HepG2 (cell line): ENCODE results near the gene QRSL1. TPM values are rescaled to one million over a fixed set of nuclear protein-coding genes. Genes with fewer than 3 reads are reported as not detected.
A peak's percentile ranks its signal among the peaks of the same experiment; 100 is the strongest.

ENCODE experiments used
- ATAC-seq: fragments of 200-7000 bp; cut with Tn5 transposase; 3 replicates; pipeline ENCODE4 v1.9.1; 2020; ENCODE audit warnings: mild to moderate bottlenecking, moderate library complexity
- BruUV-seq: library from RNA; stranded (reverse); fragments of 400-500 nt; replicated peaks from 2 replicates; lab custom pipeline; 2021; lab: Mats Ljungman, UMichigan
- CTCF ChIA-PET: fragments of 300-600 bp; formaldehyde crosslinking; extraction: SDS; loops from one replicate; lab custom pipeline; 2021; ENCODE audit warnings: low total read pairs, inconsistent platforms, low intra/inter-chr PET ratio; lab: Yijun Ruan, JAX
- POLR2A ChIA-PET: fragments of 350-600 bp; sonication (Branson Sonifier 250); formaldehyde crosslinking; loops from one replicate; lab custom pipeline; 2020; ENCODE audit warnings: antibody characterized with exemption, inconsistent platforms; lab: Yijun Ruan, JAX
- DNase-seq: peaks from one replicate; pipeline ENCODE4 v3.0.0-alpha.2; 2015; ENCODE audit warnings: low spot score
- FAIRE-seq: peaks from 3 replicates; lab custom pipeline; 2011; peaks lifted over from hg19 to GRCh38; lab: Jason Lieb, UNC
- H2AFZ ChIP-seq: one replicate; pipeline ENCODE4 v1.6.1; 2011; ENCODE audit warnings: low read length, inconsistent platforms
- H3K27ac ChIP-seq: fragments of 300-600 bp; 3 replicates; pipeline ENCODE4 v1.8.0; 2011; ENCODE audit warnings: mixed run types, mild to moderate bottlenecking, mixed read lengths, low read length, inconsistent platforms; ENCODE audit not compliant: insufficient read depth; ENCODE audit errors: extremely low read length
- H3K27me3 ChIP-seq, 2 experiments: fragments of 200-600 bp in 1 of 2; 2 replicates in 1 of 2; 3 replicates in 1 of 2; pipeline versions ENCODE4 v1.6.0 to v1.8.0; 2011; ENCODE audit warnings: low read length in 2 of 2, mild to moderate bottlenecking in 2 of 2, moderate library complexity in 2 of 2, inconsistent platforms in 1 of 2; ENCODE audit not compliant: insufficient read depth in 2 of 2, control insufficient read depth in 1 of 2
- H3K36me3 ChIP-seq, 2 experiments: fragments of 200-600 bp in 1 of 2; replicated peaks in 1 of 2; 2 replicates in 1 of 2; 3 replicates in 1 of 2; pipeline versions ENCODE4 v1.5.1 to v1.8.0; 2011; ENCODE audit warnings: low read length in 2 of 2, inconsistent platforms in 1 of 2; ENCODE audit not compliant: insufficient read depth in 2 of 2, control insufficient read depth in 1 of 2
- H3K4me1 ChIP-seq: 2 replicates; pipeline ENCODE4 v1.5.1; 2012; ENCODE audit warnings: low read length, inconsistent platforms; ENCODE audit not compliant: insufficient read depth
- H3K4me2 ChIP-seq: 2 replicates; pipeline ENCODE4 v1.6.0; 2011; ENCODE audit warnings: low read depth, low read length, inconsistent platforms
- H3K4me3 ChIP-seq, 3 experiments: fragments of 200-600 bp in 1 of 3; sonication (generic), shearing (Covaris generic) in 1 of 3; replicated peaks in 1 of 3; 2 replicates each; pipeline ENCODE4 v1.5.1; 2011 to 2016; ENCODE audit warnings: low read length in 3 of 3, inconsistent platforms in 2 of 3, low read depth in 2 of 3, mild to moderate bottlenecking in 2 of 3, control low read depth in 1 of 3, mixed read lengths in 1 of 3; ENCODE audit not compliant: insufficient read depth in 1 of 3
- H3K79me2 ChIP-seq: one replicate; pipeline ENCODE4 v1.6.1; 2011; ENCODE audit warnings: low read length, inconsistent platforms; ENCODE audit not compliant: insufficient read depth
- H3K9ac ChIP-seq: 2 replicates; pipeline ENCODE4 v1.6.0; 2011; ENCODE audit warnings: mild to moderate bottlenecking, low read depth, low read length, inconsistent platforms; ENCODE audit not compliant: insufficient read depth
- H3K9me3 ChIP-seq: 2 replicates; pipeline ENCODE4 v1.5.1; 2012; ENCODE audit warnings: mild to moderate bottlenecking, low read length
- H4K20me1 ChIP-seq: 2 replicates; pipeline ENCODE4 v1.6.0; 2011; ENCODE audit warnings: inconsistent platforms, mild to moderate bottlenecking, low read length, moderate library complexity; ENCODE audit not compliant: insufficient read depth
- AGO2 ChIP-seq: fragments of 200-400 bp; formaldehyde crosslinking; optimal IDR thresholded peaks from 2 replicates; pipeline ENCODE3; 2017; ENCODE audit warnings: mild to moderate bottlenecking, low read depth, low read length, moderate library complexity
- MAFF ChIP-seq: IDR thresholded peaks from 2 replicates; pipeline ENCODE4 v1.6.1; 2011; ENCODE audit warnings: low read depth, low read length, improper control_type of control experiment
- MAFK ChIP-seq, 2 experiments: IDR thresholded peaks in 1 of 2; conservative IDR thresholded peaks in 1 of 2; 2 replicates each; pipeline ENCODE4 v1.6.1; 2011; ENCODE audit warnings: improper control_type of control experiment in 2 of 2, low read length in 2 of 2
- MTF2 ChIP-seq: sonication (generic); formaldehyde crosslinking; IDR thresholded peaks from 2 replicates; pipeline ENCODE4 v1.5.0; 2020; ENCODE audit warnings: missing genetic modification reagents, borderline replicate concordance
- WIZ ChIP-seq: sonication (generic); formaldehyde crosslinking; IDR thresholded peaks from 2 replicates; pipeline ENCODE4 v1.5.1; 2020; ENCODE audit warnings: mild to moderate bottlenecking, missing genetic modification reagents
- WGBS: methylation state at CpG from one replicate; pipeline ENCODE4 v1.1.6; 2017; ENCODE audit warnings: low lambda C conversion rate; 5-methylcytosine and 5-hydroxymethylcytosine counted together
- in situ Hi-C: cut with HindIII; loops from 2 replicates; pipeline ENCODE4 v1.10.0; 2017; ENCODE audit warnings: low pct_unique_long_range_greater_than_20kb; ENCODE audit not compliant: extremely low pct_ligation_motif_present
- intact Hi-C: fragments of 100-400 bp; cut with micrococcal nuclease; formaldehyde crosslinking; loops from one replicate; pipeline ENCODE4 v1.10.0; 2022; ENCODE audit not compliant: unreplicated experiment
- polyA plus RNA-seq, 8 experiments: library from polyadenylated mRNA; depleted of rRNA in 3 of 8; stranded (reverse) in 7 of 8; unstranded in 1 of 8; fragments of >200 nt; fragmentation: Illumina TruSeq in 4 of 8; extraction: Trizol in 4 of 8; gene quantifications; 2 replicates each; pipeline versions ENCODE4 v1.2.1 to v1.2.3, GENCODE V29; 2011 to 2016; ENCODE audit warnings: low read depth in 4 of 8, missing spikeins in 1 of 8, mixed read lengths in 1 of 8; ENCODE audit not compliant: insufficient read depth in 1 of 8
- total RNA-seq, 5 experiments: library from RNA; depleted of rRNA; stranded (reverse); fragments of >200 nt; fragmentation: Illumina TruSeq; extraction: Trizol; gene quantifications; 2 replicates each; pipeline ENCODE4 v1.2.3, GENCODE V29; 2016; ENCODE audit warnings: low read depth in 1 of 5
- TF ChIP-seq, protein P1 (sequence below), 2 experiments: IDR thresholded peaks; 2 replicates each; pipeline ENCODE4 v1.6.1; 2011 to 2012; ENCODE audit warnings: low read length in 2 of 2, borderline replicate concordance in 1 of 2, low read depth in 1 of 2, mild to moderate bottlenecking in 1 of 2, moderate library complexity in 1 of 2

The QRSL1 gene
- total and polyA plus RNA-seq, 2 of the 13 experiments (the other 11 are each of a cell fraction or from before 2014, with no cell fraction given) = 8.2 to 22.3 TPM

- WGBS = 92% methylated on average over 6 of the region's 6 CpGs
- intact Hi-C loops (no loop called here), in situ Hi-C loops (no loop called here)
- H3K9ac ChIP-seq = no peak overlapping the region
- no peak overlapping the region for H3K4me2 ChIP-seq
- no peaks in the 10 kb centered on the region for H3K79me2 ChIP-seq
- no peak overlapping the region for H3K4me3 ChIP-seq
- CTCF ChIA-PET = no interaction called here
- no TSS peak for BruUV-seq
- H3K9me3 ChIP-seq = no peaks in the 10 kb centered on the region
- no peak overlapping the region for H3K27ac ChIP-seq
- no peaks in the 10 kb centered on the region for H4K20me1 ChIP-seq
- TF ChIP-seq MTF2 (CRISPR knock-in tag) = no peak
- TF ChIP-seq MAFK (conservative IDR thresholded peaks at IDR 0.05 in 1 of 2, IDR thresholded peaks at IDR 0.05 in 1 of 2; ENCODE audit: low read length in 2 of 2) = peak in 1 of 2 experiments; percentile 42; a peak in 2 of 4 replicates
- no peak for ATAC-seq
- H3K4me1 ChIP-seq = no peaks in the 10 kb centered on the region
- POLR2A ChIA-PET = no interaction called here
- H3K36me3 ChIP-seq = peaks cover 3 to 11% of the 10 kb centered on the region in 2 experiments; a peak in 3 of 5 replicates
- H2AFZ ChIP-seq = no peak overlapping the region
- H3K27me3 ChIP-seq = no peaks in the 10 kb centered on the region
- FAIRE-seq = no peak
- DNase-seq = no peak
These were observed 37.1 kb downstream of the QRSL1 start for GRCh38 chr6:106666282-106667021.

- no peak overlapping the region for H3K27ac ChIP-seq
- H3K27me3 ChIP-seq = no peaks in the 10 kb centered on the region
- CTCF ChIA-PET = no interaction called here
- no peak overlapping the region for H2AFZ ChIP-seq
- FAIRE-seq = no peak
- no peak overlapping the region for H3K4me2 ChIP-seq
- H3K9ac ChIP-seq = no peak overlapping the region
- H3K9me3 ChIP-seq = no peaks in the 10 kb centered on the region
- no peaks in the 10 kb centered on the region for H3K79me2 ChIP-seq
- no peaks in the 10 kb centered on the region for H4K20me1 ChIP-seq
- POLR2A ChIA-PET = no interaction called here
- H3K36me3 ChIP-seq = peaks cover 3 to 11% of the 10 kb centered on the region in 2 experiments; a peak in 3 of 5 replicates
- no TSS peak for BruUV-seq
- 92% methylated on average over 4 of the region's 4 CpGs for WGBS
- no peak for ATAC-seq
- no peak for DNase-seq
- TF ChIP-seq, protein P1, sequence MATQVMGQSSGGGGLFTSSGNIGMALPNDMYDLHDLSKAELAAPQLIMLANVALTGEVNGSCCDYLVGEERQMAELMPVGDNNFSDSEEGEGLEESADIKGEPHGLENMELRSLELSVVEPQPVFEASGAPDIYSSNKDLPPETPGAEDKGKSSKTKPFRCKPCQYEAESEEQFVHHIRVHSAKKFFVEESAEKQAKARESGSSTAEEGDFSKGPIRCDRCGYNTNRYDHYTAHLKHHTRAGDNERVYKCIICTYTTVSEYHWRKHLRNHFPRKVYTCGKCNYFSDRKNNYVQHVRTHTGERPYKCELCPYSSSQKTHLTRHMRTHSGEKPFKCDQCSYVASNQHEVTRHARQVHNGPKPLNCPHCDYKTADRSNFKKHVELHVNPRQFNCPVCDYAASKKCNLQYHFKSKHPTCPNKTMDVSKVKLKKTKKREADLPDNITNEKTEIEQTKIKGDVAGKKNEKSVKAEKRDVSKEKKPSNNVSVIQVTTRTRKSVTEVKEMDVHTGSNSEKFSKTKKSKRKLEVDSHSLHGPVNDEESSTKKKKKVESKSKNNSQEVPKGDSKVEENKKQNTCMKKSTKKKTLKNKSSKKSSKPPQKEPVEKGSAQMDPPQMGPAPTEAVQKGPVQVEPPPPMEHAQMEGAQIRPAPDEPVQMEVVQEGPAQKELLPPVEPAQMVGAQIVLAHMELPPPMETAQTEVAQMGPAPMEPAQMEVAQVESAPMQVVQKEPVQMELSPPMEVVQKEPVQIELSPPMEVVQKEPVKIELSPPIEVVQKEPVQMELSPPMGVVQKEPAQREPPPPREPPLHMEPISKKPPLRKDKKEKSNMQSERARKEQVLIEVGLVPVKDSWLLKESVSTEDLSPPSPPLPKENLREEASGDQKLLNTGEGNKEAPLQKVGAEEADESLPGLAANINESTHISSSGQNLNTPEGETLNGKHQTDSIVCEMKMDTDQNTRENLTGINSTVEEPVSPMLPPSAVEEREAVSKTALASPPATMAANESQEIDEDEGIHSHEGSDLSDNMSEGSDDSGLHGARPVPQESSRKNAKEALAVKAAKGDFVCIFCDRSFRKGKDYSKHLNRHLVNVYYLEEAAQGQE (IDR thresholded peaks at IDR 0.05; ENCODE audit: borderline replicate concordance in 1 of 2, low read depth in 1 of 2, low read length in 2 of 2) = no peak
- peak; percentile 14 for TF ChIP-seq AGO2
- TF ChIP-seq MAFK (conservative IDR thresholded peaks at IDR 0.05 in 1 of 2, IDR thresholded peaks at IDR 0.05 in 1 of 2; ENCODE audit: low read length in 2 of 2) = peak; percentile 82 to 84
- TF ChIP-seq WIZ (CRISPR knock-in tag) = no peak
- peak; percentile 73 for TF ChIP-seq MAFF
- no peak overlapping the region for H3K4me3 ChIP-seq
- no peaks in the 10 kb centered on the region for H3K4me1 ChIP-seq
- intact Hi-C loops = no loop called here
- in situ Hi-C loops = no loop called here
These were observed 37.6 kb downstream of the QRSL1 start for GRCh38 chr6:106667022-106667402.
